SK-MEL-5 (cell line): ENCODE measurements around the gene WWC2. TPM values are rescaled to one million over a fixed set of nuclear protein-coding genes. Genes with fewer than 3 reads are reported as not detected.

Experiments
- DNase-seq: peaks from one replicate; pipeline ENCODE4 v3.0.0-alpha.2; 2016; ENCODE audit warnings: low read depth, low spot score
- in situ Hi-C: cut with HindIII; loops from 2 replicates; pipeline ENCODE4 v1.10.0; 2016; ENCODE audit warnings: low sequenced_read_pairs, high pct_unique_total_duplicates, low pct_unique_long_range_greater_than_20kb
- polyA plus RNA-seq, 2 experiments: library from polyadenylated mRNA; depleted of rRNA; stranded (reverse); fragments of >200 nt; gene quantifications; 2 replicates each; pipeline ENCODE4 v1.2.3, GENCODE V29; 2015
- total RNA-seq: library from RNA; depleted of rRNA; stranded (reverse); fragments of >200 nt; shearing (Covaris generic); gene quantifications from 2 replicates; pipeline ENCODE4 v1.2.3, GENCODE V29; 2014; rRNA removed

The WWC2 gene
- total RNA-seq, result 10.8 and 12.7 TPM in 2 replicates
- 16.6 and 21.1 TPM in 2 replicates for polyA plus RNA-seq (2015; cell fraction: cytosol; rRNA removed)
- 58.9 and 83.4 TPM in 2 replicates for polyA plus RNA-seq (2015; cell fraction: nucleus; rRNA removed)

DNA sequence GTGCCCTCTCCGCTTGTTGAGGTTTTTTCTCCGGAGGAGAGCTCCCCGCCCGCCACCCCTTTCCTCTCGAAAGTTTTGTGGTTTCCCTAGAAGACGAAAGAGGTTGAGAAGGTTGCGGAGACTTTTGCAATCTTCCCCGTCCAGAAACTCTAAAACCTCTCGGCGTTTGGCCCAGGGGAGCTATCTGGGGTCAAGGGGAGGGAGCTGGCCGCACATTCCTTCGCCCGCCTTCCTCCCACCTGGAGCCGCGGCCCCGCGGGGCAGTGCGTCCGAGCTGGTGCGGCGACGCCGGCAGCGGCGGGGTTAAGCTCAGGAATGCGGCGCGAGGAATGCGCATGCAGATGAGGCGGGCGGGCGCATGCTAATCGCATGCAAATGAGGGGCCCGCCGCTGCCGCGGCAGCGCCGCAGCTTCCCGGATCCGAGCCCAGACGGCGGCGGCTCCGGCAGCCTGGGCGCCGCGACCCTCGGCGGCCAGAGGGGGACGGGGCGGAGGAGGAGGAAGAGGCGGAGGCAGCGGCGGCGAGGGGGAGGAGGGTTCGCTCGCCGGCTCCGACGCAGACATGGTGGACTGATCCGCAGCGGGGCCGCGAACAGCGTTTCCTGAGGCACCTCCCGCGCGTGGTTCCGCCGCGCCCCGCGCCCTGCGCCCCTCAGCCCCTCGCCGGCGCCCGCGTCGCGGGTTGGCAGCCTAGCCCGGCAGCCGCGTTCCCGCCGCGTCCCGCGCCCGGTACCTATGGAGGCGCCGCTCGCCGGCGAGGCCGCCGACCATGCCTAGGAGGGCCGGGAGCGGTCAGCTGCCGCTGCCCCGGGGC is at the start of gene WWC2:
Gene WWC2 (plus strand): TSS at position 535 of the 814 bp plus-strand sequence. CDS start 235 bp downstream, at position 770.
- peak; percentile 86 for DNase-seq
- in situ Hi-C loops, result no loop called here

DNA sequence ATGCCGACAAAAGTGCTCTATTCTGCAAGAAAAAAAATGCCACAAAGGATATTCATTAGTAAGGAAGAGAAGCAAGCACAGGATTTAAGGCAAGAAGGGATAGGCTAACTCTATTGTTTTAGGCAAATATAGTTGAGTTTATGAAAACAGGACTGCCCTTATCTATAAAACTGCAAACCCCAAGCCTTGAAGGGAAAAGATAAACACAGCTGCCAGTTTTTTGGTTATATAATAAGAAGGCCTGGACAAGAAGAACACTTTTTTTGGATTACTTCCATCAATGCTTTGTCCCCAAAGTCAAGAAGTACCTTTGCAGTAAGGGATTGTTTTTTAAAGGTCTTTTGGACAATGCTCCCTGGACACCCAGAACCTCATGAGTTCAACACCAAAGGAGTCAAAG is 45.4 kb upstream of the WWC2 start:
- in situ Hi-C loops, result no loop called here
- DNase-seq, result no peak

DNA sequence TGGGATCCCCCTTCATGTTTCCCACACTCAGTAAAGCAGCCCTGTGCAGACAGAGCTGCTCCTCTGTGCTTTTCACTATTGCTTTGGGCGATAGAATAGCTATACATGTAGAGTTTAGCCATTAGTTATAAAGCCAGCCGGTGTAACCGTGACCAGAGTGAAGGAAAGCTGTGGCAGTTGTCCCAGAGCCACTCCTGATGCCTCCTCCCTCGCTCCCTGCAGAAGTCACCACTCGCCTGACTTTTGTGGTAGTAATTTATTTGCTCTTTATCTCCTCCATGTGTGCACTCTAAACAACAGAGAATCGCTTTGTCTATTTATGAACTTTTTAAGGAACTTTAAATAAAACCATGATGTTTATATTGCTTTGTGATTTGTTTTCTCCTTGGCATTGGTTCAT is 41.8 kb upstream of the WWC2 start:
- in situ Hi-C loops, result no loop called here

DNA sequence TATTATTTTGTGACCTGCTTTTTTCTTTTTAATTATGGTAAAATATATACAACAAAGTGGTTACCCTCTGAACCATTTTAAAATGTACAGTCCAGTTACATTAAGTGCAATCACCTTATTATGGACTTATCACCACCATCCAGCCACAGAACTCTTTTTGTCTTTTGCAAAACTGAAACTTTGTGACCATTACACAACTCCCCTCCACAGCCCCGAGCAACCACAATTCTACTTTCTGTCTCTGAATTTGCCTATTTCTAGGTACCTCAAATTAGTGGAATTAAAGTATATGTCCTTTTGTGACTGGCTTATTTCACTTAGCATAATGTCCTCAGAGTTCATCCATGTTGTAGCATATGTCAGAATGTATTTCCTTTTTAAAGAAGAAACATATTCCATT is 39.3 kb upstream of the WWC2 start:
- DNase-seq, result no peak
- in situ Hi-C loops, result no loop called here

More for the DNA sequence above, 41.8 kb upstream of the WWC2 start:
- DNase-seq, result no peak

DNA sequence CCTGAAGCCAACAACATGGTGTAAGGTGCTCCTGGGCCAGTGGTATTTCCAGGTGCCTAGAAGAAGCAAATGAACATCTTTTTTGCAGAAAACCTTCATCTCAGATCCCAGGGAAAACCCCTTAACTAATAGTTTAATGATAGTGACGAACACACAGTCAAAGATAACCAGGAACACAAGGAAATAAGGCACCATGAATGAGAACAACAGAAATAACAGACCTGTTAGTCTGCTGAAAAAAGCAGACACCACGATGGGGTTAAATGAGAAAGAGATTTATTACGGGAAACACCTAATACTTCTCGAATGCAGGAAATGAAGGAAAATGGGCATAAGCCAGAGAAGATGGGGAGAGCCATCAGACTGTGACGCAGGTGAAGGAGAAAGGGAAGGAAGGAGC is 30.6 kb upstream of the WWC2 start:
- in situ Hi-C loops, result no loop called here
- no peak for DNase-seq

DNA sequence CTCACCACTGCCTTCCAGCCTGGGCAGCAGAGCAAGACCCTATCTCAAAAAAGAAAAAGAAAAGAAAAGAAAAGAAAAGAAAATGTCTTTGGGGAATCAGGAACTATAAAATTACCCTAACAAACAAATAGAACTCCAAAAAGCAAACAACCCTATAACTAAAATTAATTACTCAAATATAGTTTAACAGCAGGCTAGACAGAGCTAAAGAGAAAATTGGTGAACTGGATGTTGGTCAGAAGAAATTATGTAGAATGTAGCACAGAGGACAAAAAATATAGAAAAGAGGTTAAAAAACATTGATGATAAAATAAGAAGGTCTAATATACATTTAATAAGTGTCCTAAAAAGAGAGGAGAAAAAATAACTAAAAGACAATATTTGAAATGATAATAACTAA is 27.8 kb upstream of the WWC2 start:
- DNase-seq, result no peak
- in situ Hi-C loops, result no loop called here

DNA sequence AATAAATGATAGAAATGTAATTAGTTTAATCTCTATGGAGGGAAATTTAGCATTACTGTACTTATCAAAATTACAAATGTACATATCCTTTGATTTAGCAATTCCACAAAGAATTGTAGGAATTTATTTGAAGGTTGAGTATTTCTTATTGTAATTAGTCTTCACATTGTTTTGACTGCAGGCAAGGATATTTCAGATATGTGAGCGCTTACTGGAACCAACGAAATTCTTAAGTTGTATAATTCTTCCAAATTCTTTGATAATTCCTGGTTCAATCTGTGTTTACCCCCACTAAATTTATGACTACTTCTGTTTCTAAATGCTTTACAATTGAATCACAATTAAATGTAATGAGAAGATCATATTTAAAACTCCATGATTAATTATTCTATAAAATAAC is 26.9 kb upstream of the WWC2 start:
- in situ Hi-C loops, result no loop called here
- no peak for DNase-seq

DNA sequence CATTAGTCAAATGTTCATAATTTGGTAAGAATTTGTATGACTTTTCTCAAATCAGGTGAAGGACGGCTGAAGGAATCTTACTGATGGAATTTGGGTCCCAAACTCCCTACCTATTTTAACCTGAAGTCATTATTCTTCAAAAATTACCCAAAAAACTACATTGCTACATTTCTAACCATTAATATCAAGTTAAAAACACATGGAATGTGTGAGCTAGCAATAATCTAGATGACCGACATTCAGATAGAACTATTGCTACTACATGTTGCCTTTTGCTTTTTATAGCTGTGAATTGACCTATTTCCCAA is 25.3 kb upstream of the WWC2 start:
- no peak for DNase-seq
- in situ Hi-C loops, result no loop called here

DNA sequence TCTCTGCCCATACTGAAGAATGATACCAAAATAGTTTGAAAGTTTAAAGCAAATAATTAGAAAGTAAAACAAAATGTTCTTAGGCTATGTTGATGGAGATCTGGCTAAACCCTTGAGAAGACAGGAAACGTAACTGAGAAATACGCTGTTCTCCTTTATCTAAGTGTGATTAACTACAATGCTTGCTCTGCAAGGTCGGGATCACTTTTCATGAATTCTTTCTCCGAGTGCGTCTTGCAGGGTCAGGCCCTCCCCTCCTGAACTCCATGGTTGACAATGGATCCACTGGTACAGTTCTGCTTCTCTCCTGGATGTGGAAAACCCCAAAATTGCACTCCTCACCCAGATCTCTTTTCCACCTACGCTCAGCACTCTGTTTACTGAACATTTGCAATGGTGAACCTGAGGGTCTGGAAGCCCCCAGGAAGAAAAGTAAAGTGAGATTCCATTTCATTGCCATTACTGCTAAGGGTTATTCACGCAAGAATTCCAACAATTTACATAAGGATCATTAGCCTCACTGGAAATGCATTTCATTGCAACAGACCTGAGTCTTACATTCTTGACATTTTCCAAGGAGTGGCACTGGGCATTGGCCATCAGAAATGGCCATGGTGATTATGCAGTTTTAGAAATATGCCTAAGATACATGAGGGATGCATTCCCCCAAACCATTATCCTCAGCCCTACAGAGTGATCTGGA is 24.6 kb upstream of the WWC2 start:
- in situ Hi-C loops, result no loop called here
- no peak for DNase-seq

DNA sequence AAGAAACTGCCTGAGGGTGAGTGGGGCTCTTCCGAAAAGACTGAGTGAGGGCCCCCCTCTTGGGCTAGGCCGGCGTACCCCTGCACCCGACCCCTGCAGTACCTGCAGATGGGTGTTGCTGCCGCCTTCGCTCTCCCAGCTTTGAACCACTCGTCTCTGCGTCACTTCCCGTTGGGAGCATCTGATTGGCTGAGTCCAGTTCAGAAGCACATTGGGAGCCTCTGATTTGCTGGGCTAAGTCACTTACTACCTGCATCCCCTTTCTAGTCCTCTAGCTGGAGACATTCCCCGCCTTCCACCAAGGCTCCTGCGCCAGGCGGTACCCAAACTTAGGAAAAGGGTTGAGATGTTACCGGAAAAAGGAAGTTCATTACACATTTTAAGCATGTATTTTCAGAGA is 20.4 kb upstream of the WWC2 start:
- no peak for DNase-seq
- in situ Hi-C loops, result no loop called here

DNA sequence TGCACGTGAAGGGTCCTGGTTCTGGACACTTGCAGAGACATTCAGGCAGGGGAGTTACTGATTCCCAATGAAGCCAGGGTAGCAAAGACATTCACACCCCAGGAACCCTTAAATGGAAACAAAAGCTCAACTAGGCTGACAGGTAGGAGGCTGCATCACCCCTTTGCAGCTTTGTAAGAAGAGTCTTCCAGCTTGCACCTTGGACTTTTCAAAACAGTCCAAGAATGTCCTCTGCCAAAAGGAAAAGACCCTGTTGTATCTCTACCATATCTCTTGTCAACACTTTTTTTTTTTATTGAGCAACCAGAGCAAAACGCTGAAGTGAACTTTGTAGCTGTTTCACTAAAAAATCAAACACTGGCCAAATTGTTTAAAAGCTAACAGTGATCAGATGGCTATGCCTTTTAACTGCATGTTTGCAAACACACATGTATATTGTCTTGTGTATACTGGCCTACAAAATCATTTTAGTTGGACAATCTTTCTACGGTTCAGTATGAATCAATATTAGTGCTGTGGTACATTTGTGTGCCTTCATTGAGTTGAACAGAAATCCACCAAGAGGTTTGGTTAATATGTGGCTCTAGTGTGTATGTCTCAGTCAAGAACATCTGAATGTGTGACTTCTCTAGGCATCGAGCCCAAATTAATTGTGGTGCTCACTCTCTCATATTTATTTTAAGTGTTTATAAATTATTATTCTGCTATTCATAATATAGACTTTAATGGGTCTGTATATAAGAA is 18.5 kb upstream of the WWC2 start:
- in situ Hi-C loops, result no loop called here
- no peak for DNase-seq

DNA sequence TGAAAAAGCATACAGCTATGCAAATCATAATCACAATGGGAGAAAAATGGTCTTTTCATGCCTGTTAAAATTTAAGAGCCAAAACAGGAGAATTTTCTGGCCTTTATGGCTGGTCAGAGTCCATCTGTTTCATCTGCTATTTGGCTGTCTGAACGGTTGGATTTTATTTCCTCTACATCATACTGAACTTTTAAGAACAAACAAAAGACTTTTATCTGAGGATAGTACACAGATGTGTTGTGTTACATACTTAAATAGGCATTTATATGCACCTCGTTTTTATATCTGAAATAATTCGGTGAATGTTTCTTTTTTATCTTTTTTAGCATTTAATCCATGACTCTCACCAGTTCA is 18.0 kb upstream of the WWC2 start:
- in situ Hi-C loops, result no loop called here
- no peak for DNase-seq

DNA sequence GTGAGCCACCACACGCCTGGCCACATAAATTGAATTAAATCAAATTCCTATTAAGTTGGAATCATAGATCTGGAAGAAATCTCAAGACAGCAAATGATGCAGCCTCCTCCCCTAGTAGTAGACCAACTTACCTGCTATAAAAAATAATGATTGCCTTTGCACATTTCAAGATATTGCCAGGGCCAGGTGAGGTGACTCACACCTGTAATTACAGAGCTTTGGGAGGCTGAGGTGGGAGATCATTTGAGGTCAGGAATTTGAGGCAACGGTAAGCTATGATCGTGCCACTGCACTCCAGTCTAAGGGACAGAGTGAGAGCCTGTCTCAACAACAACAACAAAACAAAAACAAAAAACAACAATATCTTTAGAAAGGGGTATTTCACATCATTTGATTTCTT is 17.0 kb upstream of the WWC2 start:
- no peak for DNase-seq
- in situ Hi-C loops, result no loop called here

DNA sequence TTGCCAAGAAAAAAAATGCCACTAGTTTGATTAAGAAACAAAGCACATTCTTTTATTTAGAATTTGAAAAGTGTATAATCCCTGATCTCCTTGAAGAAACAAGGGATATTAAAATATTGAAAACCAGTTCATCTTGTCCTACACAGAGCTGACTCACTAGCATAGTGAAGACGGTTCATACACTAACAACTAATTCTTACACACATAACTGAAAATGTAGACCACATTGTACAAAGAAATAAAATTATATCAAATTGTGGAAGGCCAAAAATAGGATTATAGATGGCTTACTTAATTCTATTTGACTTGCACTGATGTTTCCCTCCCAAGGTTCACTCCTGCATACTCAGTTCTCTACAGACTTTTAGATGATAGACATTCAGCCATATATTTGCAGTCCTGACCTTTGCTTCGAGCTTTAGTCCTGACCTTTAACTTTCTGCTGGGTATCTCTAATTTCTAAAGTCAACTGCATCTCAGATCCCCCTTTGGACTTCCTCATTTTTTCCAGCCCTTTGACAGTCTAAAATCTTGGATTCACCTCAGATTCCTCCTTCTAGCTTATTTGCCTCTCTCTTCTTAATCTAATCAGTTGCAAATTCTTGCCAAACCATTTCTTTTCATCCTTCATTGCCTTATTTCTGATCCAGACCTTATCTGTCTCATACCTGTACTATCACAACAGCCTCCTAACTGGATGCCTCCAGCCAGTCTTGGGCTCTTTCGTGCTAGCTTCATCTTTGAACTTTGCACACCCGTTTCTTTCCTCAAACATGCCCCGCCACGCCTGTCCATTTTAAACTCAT is 4.5 kb upstream of the WWC2 start:
- no peak for DNase-seq
- in situ Hi-C loops, result no loop called here

DNA sequence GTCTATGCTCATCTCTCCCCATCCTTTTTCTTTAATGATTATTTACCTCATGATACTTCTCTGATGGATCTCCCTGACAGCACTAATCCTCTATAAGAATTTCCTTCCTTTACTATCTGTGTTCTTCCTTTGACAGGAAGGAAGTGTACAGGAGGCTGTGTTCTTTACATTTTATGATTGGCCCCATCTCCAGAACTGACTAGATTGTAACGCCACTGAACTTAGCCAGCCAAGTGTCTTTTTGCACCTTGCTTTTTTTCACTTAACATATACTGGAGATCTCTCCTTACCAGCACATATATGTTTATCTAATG is 3.9 kb upstream of the WWC2 start:
- in situ Hi-C loops, result no loop called here
- DNase-seq, result no peak

DNA sequence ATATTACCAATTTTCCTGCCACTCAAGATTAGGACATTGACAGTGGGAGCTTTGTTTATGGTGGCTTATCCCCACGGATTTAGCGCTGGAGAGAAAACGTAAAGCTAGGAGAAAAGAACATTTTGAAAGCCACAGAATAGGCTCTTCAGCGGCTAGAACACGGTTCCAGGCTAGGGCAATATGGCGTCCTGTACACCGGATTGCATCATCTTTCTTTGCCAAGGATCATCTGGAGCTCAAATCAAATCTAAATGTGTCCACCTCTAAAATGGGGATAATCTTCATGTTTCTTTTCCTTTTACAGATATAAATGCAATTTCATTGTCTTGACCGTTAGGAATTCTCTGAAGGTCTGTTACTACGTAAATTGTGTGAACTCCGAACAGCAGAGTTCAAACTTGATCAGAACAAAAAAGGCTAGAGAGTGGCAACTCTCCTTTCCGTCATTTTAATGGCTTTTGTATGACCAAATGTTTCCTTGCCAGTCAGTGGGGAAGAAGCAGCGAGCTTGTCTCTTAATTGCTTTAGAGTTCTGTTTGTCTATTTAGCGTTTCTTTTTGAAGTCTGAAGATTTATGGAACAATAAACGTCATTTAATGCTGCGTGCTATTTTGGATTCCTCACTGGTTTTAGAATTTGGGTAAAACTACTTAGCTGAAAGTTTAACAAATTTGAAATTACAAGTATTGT is 2.6 kb upstream of the WWC2 start:
- in situ Hi-C loops, result no loop called here
- DNase-seq, result no peak

DNA sequence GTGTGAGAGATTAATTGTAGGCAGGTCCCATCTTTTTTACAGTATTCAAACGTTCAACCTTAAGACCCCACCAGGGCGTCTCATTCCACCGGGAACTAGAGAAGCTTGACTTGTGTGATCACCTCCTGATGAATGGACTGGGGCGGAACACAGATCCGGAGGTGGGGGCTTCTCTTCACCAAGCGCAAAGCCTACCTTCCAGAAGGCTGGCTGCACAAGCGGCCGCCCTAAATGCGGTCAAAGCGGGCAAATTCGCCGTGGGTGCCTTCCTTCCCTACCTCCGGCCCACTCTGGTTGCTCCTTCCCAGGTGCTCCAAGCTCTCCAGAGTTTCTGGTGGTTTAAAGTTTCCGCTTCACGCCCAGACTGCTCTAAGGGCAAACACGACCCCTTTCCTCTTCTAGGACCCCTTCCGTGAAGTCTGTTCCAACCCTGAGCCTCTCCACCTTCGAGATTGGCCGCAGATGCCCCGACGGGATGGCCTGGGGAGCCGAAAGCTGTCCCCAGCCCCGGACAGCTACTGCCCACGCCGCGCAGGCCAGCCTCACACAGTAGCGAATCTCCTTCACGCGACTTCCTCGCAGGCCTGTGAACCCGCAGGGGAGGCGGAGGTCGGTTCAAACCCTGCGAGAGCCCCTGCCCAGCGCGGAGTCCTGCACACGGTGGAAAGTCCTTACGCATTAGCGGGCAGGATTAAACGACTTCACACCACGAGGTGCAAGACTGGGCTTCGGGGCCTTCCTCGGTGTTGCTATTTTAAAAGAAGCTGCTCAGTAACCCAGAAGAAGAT is 1.6 kb upstream of the WWC2 start:
- in situ Hi-C loops, result no loop called here

More for the DNA sequence above, 1.6 kb upstream of the WWC2 start:
- DNase-seq, result no peak
